ENCODE data around the gene APOC3. TPM values are rescaled to one million over a fixed set of nuclear protein-coding genes. Genes with fewer than 3 reads are reported as not detected.

APOC3 gene
- total RNA-seq, 1 experiment from 2014 or later = 3.5 TPM

DNA sequence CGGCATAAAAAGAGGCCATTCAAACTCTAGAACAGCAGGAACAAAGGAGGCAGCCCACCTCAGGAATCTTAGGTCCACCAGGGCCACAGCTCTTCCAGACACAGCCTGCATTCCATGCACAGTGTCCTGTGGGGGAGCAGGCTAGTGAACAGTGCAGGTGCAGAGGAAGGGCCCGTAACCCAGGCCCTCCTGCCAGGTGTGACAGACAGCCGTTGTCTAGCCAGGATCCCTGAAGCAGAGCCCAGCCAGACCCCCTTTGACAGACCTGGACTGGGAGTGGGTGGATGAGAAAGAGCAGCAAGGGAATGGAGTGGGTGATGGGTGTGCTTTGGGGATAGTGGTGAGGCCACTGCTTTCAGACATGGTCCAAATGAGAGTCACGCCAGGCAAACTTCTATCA is 40.7 kb upstream of the APOC3 start:
- intact Hi-C loops (cut with micrococcal nuclease) = no loop called here
- Histone ChIP-seq H3K4me3 (replicated peaks in 1 of 2; ENCODE audit: low read depth in 1 of 2, low read length in 2 of 2) (no peak overlapping the region; a peak in 1 of 4 replicates), H3K4me2 (ENCODE audit: low read length) (peak overlapping the region; percentile 94), H3K27me3 (ENCODE audit: insufficient read depth, low read length) (no peaks in the 10 kb centered on the region), H3K4me1 (ENCODE audit: control insufficient read depth in 1 of 2, insufficient read depth in 2 of 2, low read length in 2 of 2) (peaks cover 12 to 38% of the 10 kb centered on the region in 2 experiments), H3K79me2 (ENCODE audit: insufficient read depth, low read length) (peaks cover 19% of the 10 kb centered on the region), H3K9me2 (ENCODE audit: insufficient read depth) (no peaks in the 10 kb centered on the region), H3K9me3 (ENCODE audit: control insufficient read depth in 1 of 2, insufficient read depth in 1 of 2, low read depth in 1 of 2, low read length in 2 of 2) (no peaks in the 10 kb centered on the region), H2AFZ (ENCODE audit: low read depth, low read length, poor library complexity, severe bottlenecking) (no peak overlapping the region), H4K20me1 (ENCODE audit: insufficient read depth) (no peaks in the 10 kb centered on the region), H3K9ac (ENCODE audit: low read length) (no peak overlapping the region), H3K27ac (ENCODE audit: low read depth, low read length) (no peak overlapping the region), H3K36me3 (ENCODE audit: control insufficient read depth in 1 of 2, insufficient read depth in 2 of 2, low read length in 2 of 2) (peaks cover 19 to 24% of the 10 kb centered on the region in 2 experiments; a peak in 3 of 4 replicates)
- ChIA-PET RAD21 (ENCODE audit: low non-redundant PET in 1 of 2, low total read pairs in 2 of 2, uncharacterized antibody in 2 of 2, unreplicated experiment in 2 of 2) (no interaction called here), POLR2A (no interaction called here), CTCF (interaction anchor here (1.3 to 1.8 kb wide), 2 partner anchors 47 to 317 kb away, joined by 4 to 9 read pairs; no protein-coding TSS in a partner anchor)
- TF ChIP-seq POLR2AphosphoS5 (IDR thresholded peaks at IDR 0.05; ENCODE audit: low read depth, low read length) = no peak
- TF ChIP-seq ZNF274 (IDR thresholded peaks at IDR 0.05; ENCODE audit: low read depth, low read length) = no peak
- no peak for TF ChIP-seq ELF1 (IDR thresholded peaks at IDR 0.05; ENCODE audit: borderline replicate concordance, low read depth)
- no peak for TF ChIP-seq CBX3 (IDR thresholded peaks at IDR 0.05; ENCODE audit: low read depth)
- TF ChIP-seq POLR2A (IDR thresholded peaks at IDR 0.05; ENCODE audit: borderline replicate concordance, extremely low read depth, insufficient read depth, insufficient read length) = no peak
- no peak for TF ChIP-seq CEBPB (IDR thresholded peaks at IDR 0.05; ENCODE audit: low read depth)
- TF ChIP-seq, protein P1, sequence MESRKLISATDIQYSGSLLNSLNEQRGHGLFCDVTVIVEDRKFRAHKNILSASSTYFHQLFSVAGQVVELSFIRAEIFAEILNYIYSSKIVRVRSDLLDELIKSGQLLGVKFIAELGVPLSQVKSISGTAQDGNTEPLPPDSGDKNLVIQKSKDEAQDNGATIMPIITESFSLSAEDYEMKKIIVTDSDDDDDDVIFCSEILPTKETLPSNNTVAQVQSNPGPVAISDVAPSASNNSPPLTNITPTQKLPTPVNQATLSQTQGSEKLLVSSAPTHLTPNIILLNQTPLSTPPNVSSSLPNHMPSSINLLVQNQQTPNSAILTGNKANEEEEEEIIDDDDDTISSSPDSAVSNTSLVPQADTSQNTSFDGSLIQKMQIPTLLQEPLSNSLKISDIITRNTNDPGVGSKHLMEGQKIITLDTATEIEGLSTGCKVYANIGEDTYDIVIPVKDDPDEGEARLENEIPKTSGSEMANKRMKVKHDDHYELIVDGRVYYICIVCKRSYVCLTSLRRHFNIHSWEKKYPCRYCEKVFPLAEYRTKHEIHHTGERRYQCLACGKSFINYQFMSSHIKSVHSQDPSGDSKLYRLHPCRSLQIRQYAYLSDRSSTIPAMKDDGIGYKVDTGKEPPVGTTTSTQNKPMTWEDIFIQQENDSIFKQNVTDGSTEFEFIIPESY (IDR thresholded peaks at IDR 0.05; ENCODE audit: extremely low read depth, insufficient replicate concordance, low read length) = no peak
- no peak for TF ChIP-seq SP1 (IDR thresholded peaks at IDR 0.05; ENCODE audit: low read depth)
- no peak for TF ChIP-seq EZH2phosphoT487 (IDR thresholded peaks at IDR 0.05; ENCODE audit: borderline replicate concordance)
- TF ChIP-seq SRF (IDR thresholded peaks at IDR 0.05; ENCODE audit: low read depth) = no peak
- TF ChIP-seq, protein P2, sequence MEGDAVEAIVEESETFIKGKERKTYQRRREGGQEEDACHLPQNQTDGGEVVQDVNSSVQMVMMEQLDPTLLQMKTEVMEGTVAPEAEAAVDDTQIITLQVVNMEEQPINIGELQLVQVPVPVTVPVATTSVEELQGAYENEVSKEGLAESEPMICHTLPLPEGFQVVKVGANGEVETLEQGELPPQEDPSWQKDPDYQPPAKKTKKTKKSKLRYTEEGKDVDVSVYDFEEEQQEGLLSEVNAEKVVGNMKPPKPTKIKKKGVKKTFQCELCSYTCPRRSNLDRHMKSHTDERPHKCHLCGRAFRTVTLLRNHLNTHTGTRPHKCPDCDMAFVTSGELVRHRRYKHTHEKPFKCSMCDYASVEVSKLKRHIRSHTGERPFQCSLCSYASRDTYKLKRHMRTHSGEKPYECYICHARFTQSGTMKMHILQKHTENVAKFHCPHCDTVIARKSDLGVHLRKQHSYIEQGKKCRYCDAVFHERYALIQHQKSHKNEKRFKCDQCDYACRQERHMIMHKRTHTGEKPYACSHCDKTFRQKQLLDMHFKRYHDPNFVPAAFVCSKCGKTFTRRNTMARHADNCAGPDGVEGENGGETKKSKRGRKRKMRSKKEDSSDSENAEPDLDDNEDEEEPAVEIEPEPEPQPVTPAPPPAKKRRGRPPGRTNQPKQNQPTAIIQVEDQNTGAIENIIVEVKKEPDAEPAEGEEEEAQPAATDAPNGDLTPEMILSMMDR (IDR thresholded peaks at IDR 0.05 in 2 of 3, conservative IDR thresholded peaks at IDR 0.05 in 1 of 3; ENCODE audit: borderline replicate concordance in 1 of 3, insufficient read depth in 1 of 3, low read depth in 2 of 3, low read length in 2 of 3) = no peak
- TF ChIP-seq, protein P3, sequence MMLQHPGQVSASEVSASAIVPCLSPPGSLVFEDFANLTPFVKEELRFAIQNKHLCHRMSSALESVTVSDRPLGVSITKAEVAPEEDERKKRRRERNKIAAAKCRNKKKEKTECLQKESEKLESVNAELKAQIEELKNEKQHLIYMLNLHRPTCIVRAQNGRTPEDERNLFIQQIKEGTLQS (IDR thresholded peaks at IDR 0.05) = no peak
- DNase-seq (ENCODE audit: low read depth, low spot score) (no peak), ATAC-seq (no peak)
- no TSS peak for BruUV-seq (replicated peaks)

Measured in HCT116 (cell line).